GM18502 (cell line): Measurements from ENCODE around the gene SLC25A25.

Source experiments
- ATAC-seq: cut with Tn5 transposase; IDR thresholded peaks from one replicate; pipeline ENCODE4 v1.9.1; 2021; ENCODE audit warnings: mild to moderate bottlenecking; ENCODE audit not compliant: unreplicated experiment, poor library complexity

Gene SLC25A25

DNA sequence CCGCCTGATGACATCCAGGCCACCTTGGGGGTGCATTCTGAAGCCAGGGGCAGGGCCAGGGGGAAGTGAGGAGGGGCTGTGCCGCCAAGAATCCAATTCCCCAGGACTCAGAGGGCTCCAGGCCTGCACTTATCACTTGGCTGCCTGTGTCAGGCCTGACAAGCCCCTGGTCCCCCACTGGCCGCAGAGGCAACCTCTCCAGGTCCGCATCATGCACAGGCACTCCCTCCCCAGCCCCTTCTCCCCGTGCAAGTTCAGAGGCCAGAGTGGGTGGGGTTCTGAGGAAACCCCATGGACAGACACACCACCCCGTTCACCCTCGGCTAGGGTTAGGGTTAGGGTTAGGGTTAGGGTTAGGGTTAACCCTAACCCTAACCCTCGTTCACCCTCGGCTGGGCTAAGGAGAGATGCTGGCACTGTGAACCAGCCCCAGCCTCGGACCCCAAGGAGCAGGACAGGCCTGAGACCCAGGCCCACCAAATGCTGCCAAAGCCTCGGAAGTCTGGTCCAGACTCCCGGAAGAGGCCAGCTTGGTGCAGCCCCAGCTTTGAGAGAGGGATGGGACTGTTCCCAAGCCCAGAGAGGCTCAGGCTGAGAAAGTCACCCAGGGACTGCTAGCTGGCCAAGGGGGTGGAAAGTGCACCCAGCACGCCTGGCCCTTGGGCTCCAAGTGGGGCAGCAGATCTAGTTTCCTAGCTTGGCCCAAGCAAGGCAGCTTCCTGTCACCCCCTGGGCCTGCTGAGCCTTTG is 86.1 kb downstream of the SLC25A25 start:
- no peak for ATAC-seq

DNA sequence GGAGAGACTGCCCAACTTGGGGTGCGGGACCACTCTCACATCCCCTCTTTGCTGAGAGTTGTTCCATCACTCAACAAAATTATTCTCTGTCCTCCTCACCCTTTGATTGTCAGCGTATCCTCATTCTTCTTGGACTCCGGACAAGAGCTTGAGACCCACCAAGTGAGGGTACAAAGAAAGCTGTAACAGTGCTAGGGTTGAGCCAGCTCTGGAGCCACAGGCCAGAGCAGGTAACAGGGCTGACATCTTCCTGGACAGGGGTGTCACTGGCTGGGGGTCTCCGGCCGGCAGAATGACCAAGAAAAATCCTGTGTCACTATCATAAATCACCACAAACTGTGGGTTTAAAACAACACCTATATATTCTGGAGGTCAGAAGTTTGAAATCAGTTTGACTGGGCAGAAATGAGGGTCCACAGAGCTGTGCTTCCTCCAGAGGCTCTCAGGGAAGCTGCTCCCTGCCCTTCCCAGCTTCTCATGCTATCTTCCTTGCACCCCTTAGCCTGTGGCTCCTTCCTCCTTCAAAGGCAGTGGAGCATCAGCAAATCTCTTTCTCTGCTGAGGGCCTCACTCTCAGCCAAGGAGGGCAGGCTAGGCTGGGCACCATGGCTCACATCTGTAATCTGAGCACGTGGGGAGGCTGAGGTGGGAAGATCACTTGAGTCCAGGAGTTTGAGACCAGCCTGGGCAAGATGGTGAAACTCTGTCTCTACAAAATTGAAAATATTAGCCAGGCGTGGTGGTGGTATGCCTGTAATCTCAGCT is 87.9 kb downstream of the SLC25A25 start:
- no peak for ATAC-seq
